ENCODE measurements around the gene TFAP2B.

The TFAP2B gene

GRCh38 chr6:50849796-50850180 lies 31.1 kb downstream of the TFAP2B start:
- no peak for DNase-seq

DNA sequence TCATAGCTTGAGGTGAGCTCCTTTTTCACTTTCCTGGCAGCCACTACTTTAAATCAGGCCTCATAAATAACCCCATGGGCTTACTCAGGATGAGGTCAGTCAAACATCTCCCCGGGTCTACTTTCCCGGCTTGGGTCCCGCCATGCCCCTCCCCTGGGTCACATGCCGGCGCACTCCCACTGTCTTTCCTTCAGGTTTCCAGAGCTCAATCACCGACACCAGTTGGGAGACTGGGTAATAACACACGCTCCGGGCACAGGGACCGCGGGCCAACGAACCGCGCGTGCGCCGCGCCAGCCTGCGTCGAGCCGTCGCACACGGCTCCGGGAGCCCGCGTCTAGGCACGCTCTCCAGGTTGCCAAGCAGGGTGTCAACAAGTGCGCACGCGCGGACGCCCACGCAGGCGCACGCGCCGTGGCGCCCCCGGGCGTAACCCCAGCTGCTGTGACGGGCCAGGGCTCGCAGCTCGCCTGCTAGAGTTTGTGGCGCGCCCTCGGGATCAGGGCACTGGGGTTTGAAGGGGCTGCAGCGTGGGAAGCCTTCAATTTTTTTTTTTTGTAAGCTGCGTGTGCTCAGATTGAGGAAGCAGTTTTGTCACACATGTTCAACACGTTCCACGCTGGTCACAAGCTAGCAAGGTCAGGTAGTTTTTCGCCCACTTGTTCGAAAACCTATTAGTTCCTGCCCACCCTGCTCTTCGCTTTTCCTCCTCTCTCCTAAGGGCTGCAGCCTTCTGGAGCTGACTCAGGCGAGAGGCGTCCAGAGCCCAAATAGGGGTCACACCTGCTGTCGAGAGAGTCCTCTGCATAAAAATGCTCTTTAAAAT lies 31.8 kb downstream of the TFAP2B start:
- no peak for DNase-seq

- DNase-seq, result no peak
Measured at GRCh38 chr6:50851049-50851845, 32.6 kb downstream of the TFAP2B start.

- no peak for DNase-seq
Measured at GRCh38 chr6:50853939-50854338, 35.3 kb downstream of the TFAP2B start.

DNA sequence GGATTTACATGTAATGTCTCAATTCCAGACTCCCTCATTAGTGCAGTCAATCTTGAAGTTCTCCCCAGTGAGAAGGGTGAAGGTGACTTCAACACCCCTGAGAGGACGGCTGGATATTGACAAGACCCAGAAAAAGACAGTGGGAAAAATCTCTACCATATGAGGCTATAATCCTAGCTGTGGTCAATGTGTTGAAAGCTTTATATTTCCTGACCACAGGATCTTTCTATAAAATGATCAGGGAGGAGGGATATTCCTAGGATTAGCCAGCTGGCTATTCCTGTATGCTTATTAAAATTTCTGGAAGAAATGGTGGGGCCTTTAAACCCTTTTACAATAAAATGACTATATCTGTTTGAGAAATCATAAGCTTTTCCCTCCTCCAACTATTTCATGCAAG lies 43.0 kb downstream of the TFAP2B start:
- no peak for DNase-seq

DNA sequence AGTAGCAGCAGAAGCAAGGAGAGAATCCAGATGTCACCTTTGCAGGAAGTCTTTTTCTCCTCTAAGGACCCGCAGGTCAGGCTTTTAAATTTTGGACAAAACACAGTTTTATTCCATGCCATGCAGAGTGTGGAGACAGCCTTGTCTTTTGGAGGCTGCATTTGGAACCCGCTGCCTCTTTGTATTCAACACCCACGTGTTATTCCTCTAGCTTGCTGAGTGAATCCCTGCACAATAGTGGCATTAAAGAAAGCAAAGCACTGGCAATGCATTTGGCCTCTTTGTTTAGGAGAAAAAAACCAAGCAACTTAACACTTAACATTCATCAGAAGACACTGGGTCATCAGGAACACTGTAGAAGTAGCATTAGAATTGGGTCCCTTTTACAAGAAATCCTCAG lies 43.5 kb downstream of the TFAP2B start:
- DNase-seq, result no peak

GRCh38 chr6:50864601-50865000 lies 45.9 kb downstream of the TFAP2B start:
- no peak for DNase-seq

DNA sequence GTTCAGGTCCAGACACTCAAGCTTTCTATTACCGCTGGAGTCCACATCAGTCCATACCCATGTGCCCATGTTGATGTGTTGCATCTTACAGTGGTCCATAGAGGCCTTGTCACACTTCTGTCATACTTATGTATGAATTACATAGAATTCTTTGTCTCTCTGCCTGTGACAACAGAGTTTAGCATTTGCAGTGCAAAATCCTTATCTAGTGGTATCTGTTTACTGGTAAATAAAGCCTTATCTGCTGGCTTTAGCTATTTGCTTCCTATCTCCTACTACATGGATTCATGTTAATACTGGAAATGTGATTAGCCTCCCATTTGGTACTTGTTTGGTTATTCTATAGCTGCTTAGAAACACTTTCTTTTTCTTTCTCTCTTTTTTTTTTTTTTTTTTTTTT lies 49.8 kb downstream of the TFAP2B start:
- DNase-seq, result no peak

GRCh38 chr6:50873167-50873566 lies 54.5 kb downstream of the TFAP2B start:
- no peak for DNase-seq

DNA sequence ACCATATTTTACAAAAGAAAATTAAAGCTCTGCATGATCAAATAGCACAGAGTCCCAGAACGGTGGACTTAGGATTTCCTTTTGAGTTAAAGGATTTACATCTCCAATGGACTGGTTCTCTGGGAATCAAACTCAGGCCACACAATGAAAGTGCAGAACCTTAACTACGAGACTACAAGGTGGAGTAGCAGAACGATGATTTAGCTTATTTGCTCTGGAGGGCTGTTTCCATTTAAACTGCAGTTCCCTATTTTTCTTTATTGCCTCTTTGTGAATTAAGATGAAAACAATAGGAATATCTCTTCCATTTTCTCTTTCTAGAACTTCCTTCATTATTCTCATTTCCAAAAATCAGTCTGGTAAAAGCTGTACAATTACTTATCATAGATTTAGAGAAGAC lies 65.7 kb downstream of the TFAP2B start:
- no peak for DNase-seq

DNA sequence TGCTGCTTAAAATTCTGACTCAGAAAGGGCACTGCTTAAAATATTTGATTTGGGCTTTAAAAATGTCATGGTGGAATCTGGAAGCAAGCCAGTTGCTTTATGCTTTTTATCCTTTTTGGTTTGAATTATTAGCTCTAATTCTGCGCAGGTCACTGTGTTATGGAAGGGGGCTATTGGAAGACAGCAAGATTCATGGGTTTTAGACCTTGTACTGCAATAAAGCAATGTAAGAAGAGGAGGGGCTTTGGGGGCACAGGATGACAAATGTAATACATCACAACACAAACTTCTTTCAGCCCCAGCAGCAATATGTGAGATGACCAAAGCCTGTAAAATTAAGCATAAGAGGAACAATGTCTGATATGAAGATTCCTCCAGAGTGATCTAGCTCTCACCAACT lies 68.4 kb downstream of the TFAP2B start:
- DNase-seq, result no peak

GRCh38 chr6:50889497-50889896 lies 70.8 kb downstream of the TFAP2B start:
- DNase-seq, result no peak

GRCh38 chr6:50889935-50890334 lies 71.3 kb downstream of the TFAP2B start:
- DNase-seq, result no peak

GRCh38 chr6:50890579-50890978 lies 71.9 kb downstream of the TFAP2B start:
- DNase-seq, result no peak

GRCh38 chr6:50891290-50891689 lies 72.6 kb downstream of the TFAP2B start:
- no peak for DNase-seq
